Heart right ventricle (tissue), 16 donors: ENCODE data around the gene ACBD4. TPM values are rescaled to one million over a fixed set of nuclear protein-coding genes. Genes with fewer than 3 reads are reported as not detected.

ENCODE experiments used
- ATAC-seq, 8 donors: fragments of 200-7000 bp; cut with Tn5 transposase; one replicate each; pipeline ENCODE4 v1.9.1; 2020; ENCODE audit warnings: mild to moderate bottlenecking in 8 of 8, moderate library complexity in 8 of 8, moderate number of reproducible peaks in 1 of 8
- DNase-seq, 2 donors: peaks; one replicate each; pipeline ENCODE4 v3.0.0-alpha.2; 2020
- H3K27ac ChIP-seq, 10 donors: fragments of 200-600 bp; sonication (generic) in 2 of 10; one replicate each; pipeline versions ENCODE4 v1.5.0 to v1.8.0; 2020 to 2022; ENCODE audit warnings: mild to moderate bottlenecking in 3 of 10
- H3K27me3 ChIP-seq, 7 donors: fragments of 200-600 bp; one replicate each; pipeline ENCODE4 v1.8.0; 2021 to 2022; ENCODE audit warnings: mild to moderate bottlenecking in 2 of 7
- H3K36me3 ChIP-seq, 9 donors: fragments of 200-600 bp; sonication (generic) in 1 of 9; one replicate each; pipeline versions ENCODE4 v1.5.0 to v1.8.0; 2020 to 2022; ENCODE audit warnings: mild to moderate bottlenecking in 2 of 9
- H3K4me1 ChIP-seq, 9 donors: fragments of 200-600 bp; sonication (generic) in 1 of 9; one replicate each; pipeline versions ENCODE4 v1.5.0 to v1.8.0; 2020 to 2022; ENCODE audit warnings: mild to moderate bottlenecking in 4 of 9
- H3K4me3 ChIP-seq, 10 donors: fragments of 200-600 bp; sonication (generic) in 2 of 10; one replicate each; pipeline versions ENCODE4 v1.5.0 to v1.8.0; 2020 to 2022; ENCODE audit warnings: mild to moderate bottlenecking in 7 of 10, moderate library complexity in 2 of 10
- H3K9me3 ChIP-seq, 11 donors: fragments of 200-600 bp in 10 of 11; sonication (generic) in 2 of 11; one replicate each; pipeline versions ENCODE4 v1.5.0 to v1.8.0; 2013 to 2022; ENCODE audit warnings: mild to moderate bottlenecking in 2 of 11, control low read depth in 1 of 11, moderate library complexity in 1 of 11
- CTCF ChIP-seq, 9 donors: fragments of 200-600 bp; sonication (generic) in 2 of 9; IDR thresholded peaks; one replicate each; pipeline versions ENCODE4 v1.5.0 to v1.8.0; 2021 to 2022; ENCODE audit warnings: antibody characterized with exemption in 9 of 9, mild to moderate bottlenecking in 5 of 9, moderate library complexity in 1 of 9
- WGBS, 2 donors: extraction: QIAGEN DNeasy Blood & Tissue Kit; methylation state at CpG; one replicate each; pipeline ENCODE4 v1.1.7; 2013; ENCODE audit warnings: inconsistent platforms in 1 of 2; 5-methylcytosine and 5-hydroxymethylcytosine counted together
- intact Hi-C, 10 donors: fragments of 100-400 bp; cut with DNase I; formaldehyde crosslinking; loops; one replicate each; pipeline versions ENCODE4 v1.11.1 to v1.14.2; 2022
- polyA plus RNA-seq, 2 donors: library from polyadenylated mRNA; stranded (reverse); fragments of 200-250 nt; gene quantifications; one replicate each; pipeline ENCODE4 v1.2.3, GENCODE V29; 2013
- total RNA-seq, 10 donors: library from RNA; stranded (reverse); fragmentation: NEBNext Ultra II Directional in 3 of 10; extraction: Animal tissue kit (Norgen Biotek cat#: 25700) in 3 of 10; gene quantifications; one replicate each; pipeline versions ENCODE4 v1.2.1 to v1.2.4, GENCODE V29; 2021 to 2023
- donor health status: Arrhythmogenic right ventricular cardiomyopathy.
- donor health status: ischemic (EF 13 %, LVEDD 7.1; RV severe dilation, severe dysfunction).
- donor health status: healthy with polysubstance abuse.
- donor health status: DM: no; HTN: yes; CAD: no.
- donor health status: DM: no; HTN: no; CAD: no.
- donor health status: ischemic (EF 25% LVEDD 6.9; RV normal size, moderate dysfunction).
- donor health status: ischemic (EF 25% LVEDD 5.7; RV mildly dilated, moderate dysfunction).
- donor health status: healthy.
- donor health status: DM: yes; HTN: yes; CAD: no.
- donor health status: Ischemic cardiomyopathy.
- donor health status: ischemic (EF 35%, LVEDD 5.7; RV mildly dilated, moderate dysfunction).
- donor health status: nonischemic (EF 11% LVEDD 7.7; RV severe dilation, severe dysfunction).
- donor health status: DM: yes; HTN: yes; CAD: no.
- donor health status: PGD.
- donor health status: ischemic (EF 29% LVEDD 5.4; RV normal size, mild dysfunction).
- donor health status: nonischemic (EF 23%, LVEDD 6.1; RV moderate dilation, normal function).

The ACBD4 gene
- total and polyA plus RNA-seq, 12 donors: 4.2 to 16.7 (median 7.3) TPM

GRCh38 chr17:45164734-45165269 lies 29.3 kb downstream of the ACBD4 start:
- no peak for ATAC-seq
- H3K36me3 ChIP-seq: peaks cover 0 to 16% (median 0%) of the 10 kb centered on the region in 9 donors
- intact Hi-C loops: loop anchor here in 2 of 10 donors (5.0 kb wide), 1 partner anchor 32 kb away; no protein-coding TSS in a partner anchor

GRCh38 chr17:45168991-45169752 lies 33.7 kb downstream of the ACBD4 start:
- no peak for ATAC-seq
- intact Hi-C loops: no loop called here
- Histone ChIP-seq H3K4me3 (no peak overlapping the region), H3K27ac (no peak overlapping the region), H3K27me3 (no peaks in the 10 kb centered on the region), H3K4me1 (peaks cover 15 to 46% (median 28%) of the 10 kb centered on the region in 9 donors), H3K36me3 (peaks cover 0 to 16% (median 0%) of the 10 kb centered on the region in 9 donors), H3K9me3 (no peaks in the 10 kb centered on the region)
- TF ChIP-seq CTCF (IDR thresholded peaks at IDR 0.05): no peak
- no peak for DNase-seq
- 95% methylated on average over 43 of the region's 43 CpGs for WGBS, 2 donors

More at GRCh38 chr17:45164734-45165269, 29.3 kb downstream of the ACBD4 start:
- TF ChIP-seq CTCF (IDR thresholded peaks at IDR 0.05): no peak
- H3K27me3 ChIP-seq: no peaks in the 10 kb centered on the region
- H3K4me3 ChIP-seq: no peak overlapping the region
- H3K4me1 ChIP-seq: peaks cover 1 to 28% (median 14%) of the 10 kb centered on the region in 9 donors
- WGBS, 2 donors: 92 to 94% methylated on average over 7 of the region's 7 CpGs
- no peak overlapping the region for H3K27ac ChIP-seq
- no peaks in the 10 kb centered on the region for H3K9me3 ChIP-seq
- no peak for DNase-seq

- 84 to 85% methylated on average over 12 of the region's 12 CpGs for WGBS, 2 donors
- Histone ChIP-seq H3K9me3 (no peaks in the 10 kb centered on the region), H3K36me3 (peaks cover 0 to 13% (median 0%) of the 10 kb centered on the region in 9 donors), H3K27ac (peak overlapping the region; percentile 70 to 94 (median 84)), H3K27me3 (no peaks in the 10 kb centered on the region), H3K4me3 (peak overlapping the region in 1 of 10 donors; percentile 36), H3K4me1 (peaks cover 15 to 40% (median 28%) of the 10 kb centered on the region in 9 donors)
- TF ChIP-seq CTCF (IDR thresholded peaks at IDR 0.05): no peak
- peak in 2 of 8 donors; percentile 6 to 29 for ATAC-seq
- intact Hi-C loops: no loop called here
- DNase-seq: no peak
Measured at GRCh38 chr17:45170280-45170930, 34.9 kb downstream of the ACBD4 start.

- peaks cover 15 to 36% (median 28%) of the 10 kb centered on the region in 9 donors for H3K4me1 ChIP-seq
- peaks cover 0 to 13% (median 0%) of the 10 kb centered on the region in 9 donors for H3K36me3 ChIP-seq
- DNase-seq (peak; percentile 55 to 58), ATAC-seq (peak; percentile 64 to 86 (median 80))
- TF ChIP-seq CTCF (IDR thresholded peaks at IDR 0.05): no peak
- 32 to 34% methylated on average over 5 of the region's 5 CpGs for WGBS, 2 donors
- no peaks in the 10 kb centered on the region for H3K27me3 ChIP-seq
- H3K4me3 ChIP-seq: peak overlapping the region in 7 of 10 donors; percentile 11 to 47 (median 35)
- H3K27ac ChIP-seq: peak overlapping the region; percentile 70 to 94 (median 84)
- no peaks in the 10 kb centered on the region for H3K9me3 ChIP-seq
- intact Hi-C loops: no loop called here
Measured at GRCh38 chr17:45170931-45171337, 35.4 kb downstream of the ACBD4 start.
